ENCODE measurements around the gene ELMO1.

DNA sequence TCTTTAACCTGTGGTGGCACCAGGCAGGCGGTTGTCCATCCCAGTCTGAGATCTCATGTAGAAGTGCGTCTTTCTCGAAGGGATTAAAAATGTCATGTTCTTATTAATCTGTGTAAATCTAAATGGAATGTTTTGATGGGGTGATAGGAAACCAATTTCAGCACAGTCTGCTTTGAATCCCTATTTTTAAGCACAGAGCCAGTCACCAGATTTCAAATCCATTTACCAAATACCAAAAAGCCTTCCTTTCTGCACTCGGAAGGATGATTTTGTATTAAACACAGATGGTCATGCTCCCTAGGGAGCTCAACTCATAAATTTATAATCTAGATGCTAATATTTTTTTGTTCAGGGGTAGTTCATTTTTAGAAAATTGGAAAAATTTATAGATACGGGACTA, 563.8 kb downstream of the ELMO1 start:
- TF ChIP-seq CTBP1 (IDR thresholded peaks at IDR 0.05; ENCODE audit: borderline replicate concordance) (no peak), ZNF384 (IDR thresholded peaks at IDR 0.05) (no peak), SP1 (IDR thresholded peaks at IDR 0.05) (no peak), FOXK2 (IDR thresholded peaks at IDR 0.05) (no peak), NFRKB (IDR thresholded peaks at IDR 0.05) (no peak), FOXA1 (IDR thresholded peaks at IDR 0.05) (no peak), SUZ12 (IDR thresholded peaks at IDR 0.05) (no peak), FOXM1 (IDR thresholded peaks at IDR 0.05; ENCODE audit: borderline replicate concordance) (no peak), TARDBP (IDR thresholded peaks at IDR 0.05) (no peak), ARNT (IDR thresholded peaks at IDR 0.05) (no peak), ELF4 (IDR thresholded peaks at IDR 0.05) (no peak), HDGF (IDR thresholded peaks at IDR 0.05; ENCODE audit: borderline replicate concordance) (no peak), BHLHE40 (IDR thresholded peaks at IDR 0.05; ENCODE audit: borderline replicate concordance) (no peak)
